ENCODE results near the gene ALAS2. TPM values are rescaled to one million over a fixed set of nuclear protein-coding genes. Genes with fewer than 3 reads are reported as not detected.

The ALAS2 gene
- total RNA-seq, 1 donor from 2014 or later = 0.38 TPM

GRCh38 chrX:54964766-54965497 is 65.8 kb downstream of the ALAS2 start:
- no peaks in the 10 kb centered on the region for H3K9me3 ChIP-seq (replicated peaks)
- no peak for DNase-seq
- no peaks in the 10 kb centered on the region for H3K4me1 ChIP-seq
- H3K4me3 ChIP-seq = no peak overlapping the region
- no peak overlapping the region for H3K27ac ChIP-seq (replicated peaks)
- no peaks in the 10 kb centered on the region for H3K27me3 ChIP-seq (ENCODE audit: low read depth)
- TF ChIP-seq CTCF (IDR thresholded peaks at IDR 0.05; ENCODE audit: borderline replicate concordance) = no peak
- intact Hi-C loops (cut with micrococcal nuclease) = no loop called here
- no peaks in the 10 kb centered on the region for H3K36me3 ChIP-seq

- no peaks in the 10 kb centered on the region for H3K4me1 ChIP-seq
- no peaks in the 10 kb centered on the region for H3K36me3 ChIP-seq
- no peak overlapping the region for H3K4me3 ChIP-seq
- intact Hi-C loops (cut with micrococcal nuclease) = no loop called here
- H3K27ac ChIP-seq (replicated peaks) = no peak overlapping the region
- no peaks in the 10 kb centered on the region for H3K9me3 ChIP-seq (replicated peaks)
- H3K27me3 ChIP-seq (ENCODE audit: low read depth) = no peaks in the 10 kb centered on the region
- no peak for DNase-seq
- TF ChIP-seq CTCF (IDR thresholded peaks at IDR 0.05; ENCODE audit: borderline replicate concordance) = no peak
Observed at GRCh38 chrX:54961750-54962149, 69.0 kb downstream of the ALAS2 start.

Other genes starting within 250 kb of the ALAS2 start
- not detected for gene ITIH6, start 232.7 kb downstream of the ALAS2 start, total RNA-seq
- 81.3 TPM for gene MAGED2, start 223.2 kb downstream of the ALAS2 start, total RNA-seq
- 1.9 TPM for gene TRO, start 110.2 kb downstream of the ALAS2 start, total RNA-seq
- gene PFKFB1, start 36.8 kb downstream of the ALAS2 start, total RNA-seq = 0.19 TPM
- 8.4 TPM for gene APEX2, start 30.6 kb downstream of the ALAS2 start, total RNA-seq
- gene PAGE2B, start 44.1 kb upstream of the ALAS2 start, total RNA-seq = not detected
- gene PAGE2, start 58.0 kb upstream of the ALAS2 start, total RNA-seq = not detected
- not detected for gene PAGE5, start 189.4 kb upstream of the ALAS2 start, total RNA-seq
- gene PAGE3, start 233.9 kb upstream of the ALAS2 start, total RNA-seq = not detected

All from left ventricle myocardium inferior (tissue), 1 donor.